K562 (cell line): ENCODE results near the gene SLC33A1. TPM values are rescaled to one million over a fixed set of nuclear protein-coding genes. Genes with fewer than 3 reads are reported as not detected.

ENCODE experiments used
- ATAC-seq: fragments of 200-7000 bp; cut with Tn5 transposase; 3 replicates; pipeline ENCODE4 v1.9.1; 2020; ENCODE audit warnings: moderate library complexity
- Bru-seq: library from RNA; stranded (reverse); fragments of 400-500 nt; gene quantifications from one replicate; lab custom pipeline; 2021; lab: Mats Ljungman, UMichigan
- BruChase-seq, 2 experiments: library from RNA; stranded (reverse); fragments of 400-500 nt; gene quantifications; one replicate each; lab custom pipeline; 2021; lab: Mats Ljungman, UMichigan
- BruUV-seq: library from RNA; stranded (reverse); fragments of 400-500 nt; replicated peaks from 2 replicates; lab custom pipeline; 2021; lab: Mats Ljungman, UMichigan
- CTCF ChIA-PET: fragments of 300-600 bp; formaldehyde crosslinking; extraction: SDS; loops from one replicate; lab custom pipeline; 2021; ENCODE audit warnings: low intra/inter-chr PET ratio; lab: Yijun Ruan, JAX
- POLR2A ChIA-PET: fragments of 300-600, 350-650 bp; sonication (Branson Sonifier 250); formaldehyde crosslinking; extraction: SDS; loops from one replicate; lab custom pipeline; 2021; ENCODE audit warnings: antibody characterized with exemption, inconsistent platforms; lab: Yijun Ruan, JAX
- DNase-seq, 4 experiments: peaks; one replicate each; pipeline versions ENCODE4 v3.0.0 to v3.0.0-alpha.2; 2011 to 2018; ENCODE audit warnings: low spot score in 3 of 4, mixed read lengths in 3 of 4; ENCODE audit errors: extremely low read depth in 1 of 4
- FAIRE-seq: peaks from 2 replicates; lab custom pipeline; 2011; peaks lifted over from hg19 to GRCh38; lab: Jason Lieb, UNC
- H2AFZ ChIP-seq: 2 replicates; pipeline ENCODE4 v1.6.0; 2011; ENCODE audit warnings: low read depth, low read length, control low read depth, inconsistent platforms
- H3K27ac ChIP-seq: fragments of 200-600 bp; 3 replicates; pipeline ENCODE4 v1.8.0; 2011; ENCODE audit warnings: low read depth, mild to moderate bottlenecking, control low read depth, inconsistent platforms, low read length, moderate library complexity, mixed read lengths; ENCODE audit errors: extremely low read depth
- H3K27me3 ChIP-seq, 2 experiments: fragments of 300-600 bp in 1 of 2; 2 replicates in 1 of 2; 3 replicates in 1 of 2; pipeline versions ENCODE4 v1.6.0 to v1.8.0; 2011; ENCODE audit warnings: inconsistent platforms in 2 of 2, low read length in 2 of 2, mild to moderate bottlenecking in 1 of 2, mixed read lengths in 1 of 2, moderate library complexity in 1 of 2; ENCODE audit not compliant: control insufficient read depth in 2 of 2, insufficient read depth in 2 of 2
- H3K36me3 ChIP-seq: fragments of 300-600 bp; 3 replicates; pipeline ENCODE4 v1.8.0; 2011; ENCODE audit warnings: mild to moderate bottlenecking, low read length, inconsistent platforms; ENCODE audit not compliant: control insufficient read depth, insufficient read depth
- H3K4me1 ChIP-seq, 2 experiments: fragments of 200-600 bp in 1 of 2; replicated peaks in 1 of 2; 2 replicates in 1 of 2; 3 replicates in 1 of 2; pipeline versions ENCODE4 v1.5.1 to v1.8.0; 2011; ENCODE audit warnings: inconsistent platforms in 2 of 2, low read length in 2 of 2, mild to moderate bottlenecking in 1 of 2, mixed read lengths in 1 of 2, moderate library complexity in 1 of 2; ENCODE audit not compliant: control insufficient read depth in 2 of 2, insufficient read depth in 2 of 2
- H3K4me2 ChIP-seq: 2 replicates; pipeline ENCODE4 v1.6.1; 2011; ENCODE audit warnings: low read length, control low read depth, inconsistent platforms, mixed read lengths; ENCODE audit not compliant: insufficient read depth
- H3K4me3 ChIP-seq: fragments of 200-600 bp; sonication (generic), shearing (Covaris generic); 2 replicates; pipeline ENCODE4 v1.5.1; 2016; ENCODE audit warnings: control low read depth, inconsistent platforms
- H3K79me2 ChIP-seq: fragments of 200-600 bp; 3 replicates; pipeline ENCODE4 v1.8.0; 2011; ENCODE audit warnings: low read length, inconsistent platforms; ENCODE audit not compliant: control insufficient read depth, insufficient read depth
- H3K9ac ChIP-seq, 2 experiments: 2 replicates each; pipeline versions ENCODE4 v1.6.0 to v1.6.1; 2011; ENCODE audit warnings: low read depth in 2 of 2, low read length in 2 of 2, control low read depth in 1 of 2, inconsistent platforms in 1 of 2, mild to moderate bottlenecking in 1 of 2, mixed read lengths in 1 of 2; ENCODE audit not compliant: insufficient read depth in 1 of 2
- H3K9me1 ChIP-seq: one replicate; pipeline ENCODE4 v1.6.0; 2011; ENCODE audit warnings: inconsistent platforms, mild to moderate bottlenecking, low read length, moderate library complexity; ENCODE audit not compliant: control insufficient read depth, insufficient read depth
- H3K9me3 ChIP-seq: replicated peaks from 2 replicates; pipeline ENCODE4 v1.5.1; 2011; ENCODE audit warnings: low read depth, low read length, inconsistent platforms; ENCODE audit not compliant: control insufficient read depth, insufficient read depth
- H4K20me1 ChIP-seq: replicated peaks from 2 replicates; pipeline ENCODE4 v1.6.1; 2011; ENCODE audit warnings: low read length, inconsistent platforms, mixed read lengths; ENCODE audit not compliant: control insufficient read depth, insufficient read depth
- AFF1 ChIP-seq, 2 experiments: fragments of 450-650 bp; IDR thresholded peaks; 2 replicates each; pipeline ENCODE4 v1.6.1; 2018; ENCODE audit warnings: mild to moderate bottlenecking in 2 of 2, low read depth in 1 of 2; ENCODE audit not compliant: partially characterized antibody in 2 of 2
- EP400 ChIP-seq: fragments of 450-650 bp; IDR thresholded peaks from 2 replicates; pipeline ENCODE4 v1.6.1; 2017; ENCODE audit warnings: antibody characterized with exemption, mild to moderate bottlenecking, moderate library complexity
- HLTF ChIP-seq: fragments of 450-650 bp; IDR thresholded peaks from 2 replicates; pipeline ENCODE4 v1.6.1; 2016
- MED1 ChIP-seq: sonication (generic); formaldehyde crosslinking; IDR thresholded peaks from 2 replicates; pipeline ENCODE4 v1.8.1; 2023; ENCODE audit warnings: missing genetic modification reagents, borderline replicate concordance
- MTA2 ChIP-seq: fragments of 450-650 bp; IDR thresholded peaks from 2 replicates; pipeline ENCODE4 v1.6.1; 2016; ENCODE audit warnings: low read depth
- PTRF ChIP-seq: fragments of 450-650 bp; IDR thresholded peaks from 2 replicates; pipeline ENCODE4 v1.6.1; 2016; ENCODE audit warnings: mild to moderate bottlenecking, missing genetic modification characterization, missing compliant biosample characterization
- SAFB ChIP-seq: fragments of 200-400 bp; formaldehyde crosslinking; IDR thresholded peaks from 2 replicates; pipeline ENCODE4 v1.6.1; 2017; ENCODE audit warnings: low read depth, low read length, borderline replicate concordance
- SRF ChIP-seq, 2 experiments: fragments of 250-450, 450-650 bp in 1 of 2; sonication (Bioruptor Pico) in 1 of 2; sonication (generic) in 1 of 2; formaldehyde crosslinking; IDR thresholded peaks; 2 replicates each; pipeline versions ENCODE4 v1.5.0 to v1.5.1; 2020 to 2022; ENCODE audit warnings: mild to moderate bottlenecking in 1 of 2, missing genetic modification reagents in 1 of 2
- U2AF1 ChIP-seq: fragments of 200-400 bp; formaldehyde crosslinking; optimal IDR thresholded peaks from 2 replicates; pipeline ENCODE3; 2017; ENCODE audit warnings: mild to moderate bottlenecking, low read depth, low read length, moderate library complexity
- ZNF133 ChIP-seq: fragments of 250-450 bp; sonication (Bioruptor Pico); IDR thresholded peaks from 2 replicates; pipeline ENCODE4 v1.4.0; 2020; ENCODE audit warnings: mild to moderate bottlenecking
- ZNF3 ChIP-seq: fragments of 250-450 bp; sonication (Bioruptor Pico); IDR thresholded peaks from 2 replicates; pipeline ENCODE4 v1.5.0; 2021; ENCODE audit warnings: mild to moderate bottlenecking, moderate library complexity
- ZSCAN29 ChIP-seq: fragments of 450-650 bp; IDR thresholded peaks from 2 replicates; pipeline ENCODE4 v1.6.1; 2017
- WGBS: fragments of 100-300 bp; shearing (Covaris generic); methylation state at CpG from one replicate; pipeline ENCODE4 v1.1.6; 2016; ENCODE audit warnings: low coverage, mixed read lengths; ENCODE audit not compliant: insufficient coverage; ENCODE audit errors: missing lambda C conversion rate; 5-methylcytosine and 5-hydroxymethylcytosine counted together
- in situ Hi-C: fragments of 300-500 bp; cut with MboI; formaldehyde crosslinking; loops from 4 replicates; pipeline ENCODE4 v1.15.0; 2018; ENCODE audit warnings: inconsistent platforms, mixed read lengths
- intact Hi-C: fragments of 100-400 bp; cut with micrococcal nuclease; formaldehyde crosslinking; loops from 2 replicates; pipeline ENCODE4 v1.14.2; 2022
- long read RNA-seq, 3 experiments: library from polyadenylated mRNA in 2 of 3; library from RNA in 1 of 3; unstranded in 2 of 3; stranded (forward) in 1 of 3; transcript quantifications; one replicate each; pipeline ENCODE4 v2.0.0, GENCODE V29; 2019 to 2022
- polyA minus RNA-seq, 3 experiments: library from RNA; depleted of rRNA, polyadenylated mRNA; stranded (reverse); fragments of >200 nt; gene quantifications; 2 replicates each; pipeline ENCODE4 v1.2.3, GENCODE V29; 2011
- polyA plus RNA-seq, 8 experiments: library from polyadenylated mRNA; depleted of rRNA in 4 of 8; stranded (reverse) in 5 of 8; unstranded in 3 of 8; fragments of >200 nt; fragmentation: Nextera tagmentation in 2 of 8; fragmentation: Illumina TruSeq in 1 of 8; extraction: Ambion mirVana in 2 of 8; extraction: Trizol in 1 of 8; gene quantifications; 2 replicates each; pipeline versions ENCODE4 v1.2.1 to v1.2.3, GENCODE V29; 2011 to 2014; ENCODE audit warnings: inconsistent platforms in 1 of 8, missing spikeins in 1 of 8
- total RNA-seq, 7 experiments: library from RNA; depleted of rRNA in 6 of 7; stranded (reverse); fragments of >200 nt in 6 of 7; fragmentation: Illumina TruSeq in 2 of 7; extraction: Trizol in 2 of 7; gene quantifications; 2 replicates each; pipeline versions ENCODE4 v1.2.1 to v1.2.3, GENCODE V29; 2011 to 2021; ENCODE audit warnings: low replicate concordance in 1 of 7

Gene SLC33A1
- 80.9 and 96.6 TPM in 2 replicates for total RNA-seq (2011; cell fraction: chromatin; rRNA removed; ENCODE audit: low replicate concordance)
- total RNA-seq (2011; cell fraction: nucleolus; rRNA removed) = 60.8 and 64.4 TPM in 2 replicates
- 70.8 and 71.1 TPM in 2 replicates for total RNA-seq (2011; cell fraction: nucleoplasm; rRNA removed)
- total RNA-seq (2014; rRNA removed) = 16.4 and 21.1 TPM in 2 replicates
- total RNA-seq (2014; rRNA removed; fragmentation: Illumina TruSeq; extraction: Trizol) = 23.0 and 25.5 TPM in 2 replicates
- 25.0 and 26.8 TPM in 2 replicates for total RNA-seq (2015; rRNA removed; fragmentation: Illumina TruSeq; extraction: Trizol)
- total RNA-seq (2021) = 22.0 and 22.7 TPM in 2 replicates
- 25.5 and 29.2 TPM in 2 replicates for polyA plus RNA-seq (2011; rRNA removed)
- 20.9 and 24.3 TPM in 2 replicates for polyA plus RNA-seq (2011; cell fraction: cytosol; rRNA removed)
- 34.8 and 49.9 TPM in 2 replicates for polyA plus RNA-seq (2011; cell fraction: nucleus; rRNA removed)
- polyA plus RNA-seq (2012) = 16.9 and 25.6 TPM in 2 replicates
- polyA plus RNA-seq (2014; fragmentation: Illumina TruSeq; extraction: Trizol) = 18.8 and 20.5 TPM in 2 replicates
- 1 to 10 TPM; 6.2 to 7.8 TPM for polyA plus RNA-seq (2014; fragmentation: Nextera tagmentation; extraction: Ambion mirVana)
- polyA plus RNA-seq (2014; rRNA removed) = 18.3 and 19.6 TPM in 2 replicates
- 34.9 and 54.9 TPM in 2 replicates for polyA minus RNA-seq (2011; rRNA and poly(A)+ RNA removed)
- 20.8 and 30.1 TPM in 2 replicates for polyA minus RNA-seq (2011; cell fraction: cytosol; rRNA and poly(A)+ RNA removed)
- polyA minus RNA-seq (2011; cell fraction: nucleus; rRNA and poly(A)+ RNA removed) = 29.2 and 54.0 TPM in 2 replicates
- percentile 68 among the genes with signal in this experiment for Bru-seq, nascent RNA
- BruChase-seq, experiment 1, labeled RNA remaining after a 2-hour chase = percentile 82 among the genes with signal in this experiment
- BruChase-seq, experiment 2, labeled RNA remaining after a 6-hour chase = percentile 82 among the genes with signal in this experiment
- long read RNA-seq, experiment 1, full-length matches to known transcripts = 112 of 140 reads
- long read RNA-seq, experiment 1, partial matches to known transcripts = 4 of 140 reads
- long read RNA-seq, experiment 1, other reads (novel, unspliced or antisense) = 24 of 140 reads
- long read RNA-seq, experiment 2, full-length matches to known transcripts = 5 of 17 reads
- long read RNA-seq, experiment 2, partial matches to known transcripts = 1 of 17 reads
- long read RNA-seq, experiment 2, other reads (novel, unspliced or antisense) = 11 of 17 reads
- long read RNA-seq, experiment 3, full-length matches to known transcripts = 10 of 13 reads
- long read RNA-seq, experiment 3, partial matches to known transcripts = 2 of 13 reads
- long read RNA-seq, experiment 3, other reads (novel, unspliced or antisense) = 1 of 13 reads

GRCh38 chr3:155854141-155854940, at the start of gene SLC33A1:
TSS of gene SLC33A1 (minus strand) at chr3:155854427. CDS start at chr3:155853997, 430 bp downstream.
- POLR2A ChIA-PET = interaction anchor here (0.6 to 2.6 kb wide), 11 partner anchors 9 to 778 kb away, joined by 3 to 19 read pairs (median 4); partner anchors contain the start of genes C3orf33 and GMPS
- Histone ChIP-seq H3K27ac (peak within 1 kb of the TSS; percentile 98), H4K20me1 (peaks cover 6% of the 10 kb centered on the region; the same call in 1 of the 2 replicates), H2AFZ (peak within 1 kb of the TSS; percentile 93), H3K4me2 (peak within 1 kb of the TSS; percentile 92), H3K4me3 (peak within 1 kb of the TSS; percentile 93), H3K36me3 (peaks cover 11% of the 10 kb centered on the region; the same call in 1 of the 3 replicates), H3K27me3 (no peaks in the 10 kb centered on the region), H3K79me2 (peaks cover 55% of the 10 kb centered on the region), H3K9me1 (no peaks in the 10 kb centered on the region), H3K9ac (peak within 1 kb of the TSS; percentile 97), H3K4me1 (peaks cover 3 to 15% of the 10 kb centered on the region in 2 experiments; a peak in 3 of 5 replicates), H3K9me3 (no peaks in the 10 kb centered on the region)
- DNase-seq = peak; percentile 97 to 100 (median 98)
- BruUV-seq = no TSS peak
- ATAC-seq = peak; percentile 93
- in situ Hi-C loops = loop anchor here (25.0 kb wide), 2 partner anchors 492 to 1542 kb away; partner anchors contain the start of gene DHX36
- CTCF ChIA-PET = interaction anchor here (0.7 kb wide), 1 partner anchor 10 kb away, joined by 3 read pairs; no protein-coding TSS in a partner anchor
- intact Hi-C loops = loop anchor here (2.0 to 10.0 kb wide), 3 partner anchors 16 to 470 kb away; partner anchors contain the start of genes C3orf33 and GMPS
- FAIRE-seq = peak; percentile 98
- 1% methylated on average over 50 of the region's 50 CpGs for WGBS
- peak; percentile 99 for TF ChIP-seq EP400
- TF ChIP-seq SRF (CRISPR knock-in tag; IDR thresholded peaks at IDR 0.05) = no peak; a peak in 1 of 4 replicates
- TF ChIP-seq MED1 = no peak
- TF ChIP-seq PTRF = no peak
- TF ChIP-seq ZNF3 (CRISPR knock-in tag) = no peak
- no peak for TF ChIP-seq ZSCAN29
- no peak for TF ChIP-seq ZNF133 (CRISPR knock-in tag)
- no peak; the same call in 1 of the 2 replicates for TF ChIP-seq HLTF
- no peak for TF ChIP-seq U2AF1
- TF ChIP-seq SAFB = no peak
- no peak for TF ChIP-seq MTA2
- TF ChIP-seq AFF1 (IDR thresholded peaks at IDR 0.05; ENCODE audit: low read depth in 1 of 2, partially characterized antibody in 2 of 2) = peak; percentile 15 to 89
